Thyroid gland (tissue), 4 donors: Measurements from ENCODE around the gene PTGER4. TPM values are rescaled to one million over a fixed set of nuclear protein-coding genes. Genes with fewer than 3 reads are reported as not detected.
"Not testable (repeated sequence)": the region's sequence is repeated elsewhere in the genome, so short reads cannot be mapped to it uniquely, and the experiment has no call there.

Source experiments
- DNase-seq, 2 donors: peaks; one replicate each; pipeline ENCODE4 v3.0.0-alpha.2; 2019
- H3K27ac ChIP-seq, 3 donors: fragments of 200-600 bp; sonication (generic); 1 replicate in 2 of 3; 2 replicates in 1 of 3; pipeline ENCODE4 v1.5.1; 2016 to 2019; ENCODE audit warnings: mild to moderate bottlenecking in 1 of 3, moderate library complexity in 1 of 3
- H3K27me3 ChIP-seq: fragments of 200-600 bp; sonication (generic); one replicate; pipeline ENCODE4 v1.5.1; 2019
- H3K36me3 ChIP-seq, 2 donors: fragments of 200-600 bp; sonication (generic); one replicate each; pipeline ENCODE4 v1.5.1; 2016 to 2019
- H3K4me1 ChIP-seq, 2 donors: fragments of 200-600 bp; sonication (generic); one replicate each; pipeline ENCODE4 v1.5.1; 2017 to 2019
- H3K4me3 ChIP-seq, 3 donors: fragments of 200-600 bp; sonication (generic); replicated peaks in 1 of 3; 1 replicate in 2 of 3; 2 replicates in 1 of 3; pipeline ENCODE4 v1.5.1; 2016; ENCODE audit warnings: mild to moderate bottlenecking in 1 of 3
- H3K9me3 ChIP-seq: fragments of 200-600 bp; sonication (generic); one replicate; pipeline ENCODE4 v1.5.1; 2017
- CTCF ChIP-seq, 6 experiments: fragments of 200-600 bp in 3 of 6; fragments of 450-650 bp in 3 of 6; sonication (generic) in 3 of 6; IDR thresholded peaks; one replicate each; pipeline ENCODE4 v1.5.1; 2016 to 2019; ENCODE audit warnings: antibody characterized with exemption in 6 of 6, mild to moderate bottlenecking in 2 of 6, inconsistent platforms in 1 of 6, moderate library complexity in 1 of 6
- POLR2A ChIP-seq, 2 donors: fragments of 450-650 bp; IDR thresholded peaks; one replicate each; pipeline ENCODE4 v1.6.1; 2017; ENCODE audit warnings: antibody characterized with exemption in 2 of 2, mild to moderate bottlenecking in 2 of 2, moderate library complexity in 1 of 2
- whole genome bisulfite sequencing, 2 donors: methylation state at CpG; one replicate each; pipeline ENCODE4 v1.1.5; 2017; 5-methylcytosine and 5-hydroxymethylcytosine counted together
- intact Hi-C: fragments of 100-400 bp; cut with DNase I; formaldehyde crosslinking; loops from one replicate; pipeline ENCODE4 v1.15.1; 2023
- total RNA-seq, 4 donors: library from RNA; depleted of rRNA; stranded (reverse); fragments of >200 nt; gene quantifications; one replicate each; pipeline ENCODE4 v1.2.3, GENCODE V29; 2016

The PTGER4 gene
- total RNA-seq, result 10 to 100 TPM; 10.9 to 14.3 (median 12.0) TPM

GRCh38 chr5:40679913-40680681 lies at the start of gene PTGER4:
PTGER4 (plus strand) TSS chr5:40679915; CDS start chr5:40680994, 1,079 bp downstream.
- TF ChIP-seq CTCF (IDR thresholded peaks at IDR 0.05) (no peak), POLR2A (IDR thresholded peaks at IDR 0.05) (peak in 1 of 2 donors; percentile 96)
- no peaks in the 10 kb centered on the region for H3K36me3 ChIP-seq
- peaks cover 4 to 14% of the 10 kb centered on the region in 2 donors for H3K4me1 ChIP-seq
- WGBS, 2 donors, result 2 to 3% methylated on average over 34 to 39 of the region's 44 CpGs
- peak within 1 kb of the TSS; percentile 82 to 97 (median 94) for H3K27ac ChIP-seq
- H3K4me3 ChIP-seq, result peak within 1 kb of the TSS; percentile 51 to 71 (median 64)
- peak; percentile 16 to 29 for DNase-seq
- H3K9me3 ChIP-seq, result no peaks in the 10 kb centered on the region
- intact Hi-C loops, result loop anchor here (10.0 kb wide), 2 partner anchors 965 to 1095 kb away; no protein-coding TSS in a partner anchor
- H3K27me3 ChIP-seq, result no peaks in the 10 kb centered on the region

DNA sequence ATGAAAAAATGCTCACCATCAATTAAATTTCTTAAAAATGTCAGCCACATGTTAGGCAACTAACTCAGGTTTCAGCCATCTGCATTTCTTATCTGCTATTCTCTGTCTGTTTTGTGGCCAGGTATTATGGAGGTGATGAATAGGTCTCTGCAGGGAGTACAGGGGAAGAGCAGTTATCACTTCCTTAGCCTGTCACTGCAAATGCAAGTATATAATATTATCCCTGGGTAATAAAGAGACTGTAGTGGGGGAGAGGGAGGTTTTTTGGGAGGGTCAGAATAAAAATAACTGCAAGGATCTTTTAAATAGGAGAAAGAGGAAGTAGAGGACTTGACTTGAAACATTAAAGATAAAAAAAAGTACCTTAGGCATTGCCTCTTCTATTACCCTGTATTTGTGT lies 49.6 kb upstream of the PTGER4 start:
- TF ChIP-seq CTCF (IDR thresholded peaks at IDR 0.05) (no peak), POLR2A (IDR thresholded peaks at IDR 0.05) (no peak)
- H3K27me3 ChIP-seq, result no peaks in the 10 kb centered on the region
- H3K9me3 ChIP-seq, result no peaks in the 10 kb centered on the region
- intact Hi-C loops, result no loop called here
- H3K4me3 ChIP-seq, result no peak overlapping the region
- H3K4me1 ChIP-seq, result no peaks in the 10 kb centered on the region
- no peak for DNase-seq
- H3K27ac ChIP-seq, result no peak overlapping the region
- H3K36me3 ChIP-seq, result no peaks in the 10 kb centered on the region

GRCh38 chr5:40631236-40631635 lies 48.5 kb upstream of the PTGER4 start:
- Histone ChIP-seq H3K4me3 (no peak overlapping the region), H3K27me3 (no peaks in the 10 kb centered on the region), H3K9me3 (no peaks in the 10 kb centered on the region), H3K4me1 (no peaks in the 10 kb centered on the region), H3K27ac (no peak overlapping the region), H3K36me3 (no peaks in the 10 kb centered on the region)
- 89 to 90% methylated on average over 7 of the region's 7 CpGs for WGBS, 2 donors
- intact Hi-C loops, result no loop called here
- no peak for DNase-seq
- TF ChIP-seq POLR2A (IDR thresholded peaks at IDR 0.05), result no peak
- TF ChIP-seq CTCF (IDR thresholded peaks at IDR 0.05), result no peak

GRCh38 chr5:40634154-40634553 lies 45.6 kb upstream of the PTGER4 start:
- no peak overlapping the region for H3K4me3 ChIP-seq
- H3K36me3 ChIP-seq, result no peaks in the 10 kb centered on the region
- no peak for DNase-seq
- H3K27me3 ChIP-seq, result no peaks in the 10 kb centered on the region
- TF ChIP-seq CTCF (IDR thresholded peaks at IDR 0.05), result no peak
- no peak for TF ChIP-seq POLR2A (IDR thresholded peaks at IDR 0.05)
- no peaks in the 10 kb centered on the region for H3K9me3 ChIP-seq
- 65 to 91% methylated on average over 2 to 3 of the region's 3 CpGs for WGBS, 2 donors
- H3K27ac ChIP-seq, result no peak overlapping the region
- no peaks in the 10 kb centered on the region for H3K4me1 ChIP-seq
- intact Hi-C loops, result no loop called here

GRCh38 chr5:40634593-40634992 lies 45.1 kb upstream of the PTGER4 start:
- Histone ChIP-seq H3K4me3 (no peak overlapping the region), H3K27me3 (no peaks in the 10 kb centered on the region), H3K27ac (no peak overlapping the region), H3K36me3 (no peaks in the 10 kb centered on the region), H3K9me3 (no peaks in the 10 kb centered on the region), H3K4me1 (no peaks in the 10 kb centered on the region)
- intact Hi-C loops, result no loop called here
- WGBS, 2 donors, result 51 to 74% methylated on average over 4 to 7 of the region's 7 CpGs
- TF ChIP-seq CTCF (IDR thresholded peaks at IDR 0.05) (no peak), POLR2A (IDR thresholded peaks at IDR 0.05) (no peak)
- DNase-seq, result no peak

DNA sequence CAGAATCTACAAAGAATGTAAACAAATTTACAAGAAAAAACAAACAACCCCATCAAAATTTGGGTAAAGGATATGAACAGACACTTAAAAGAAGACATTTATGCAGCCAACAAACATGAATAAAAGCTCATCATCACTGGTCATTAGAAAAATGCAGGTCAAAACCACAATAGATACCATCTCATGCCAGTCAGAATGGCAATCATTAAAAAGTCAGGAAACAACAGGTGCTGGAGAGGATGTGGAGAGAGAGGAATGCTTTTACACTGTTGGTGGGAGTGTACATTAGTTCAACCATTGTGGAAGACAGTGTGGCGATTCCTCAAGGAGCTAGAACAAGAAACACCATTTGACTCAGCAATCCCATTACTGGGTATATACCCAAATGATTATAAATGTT lies 40.2 kb upstream of the PTGER4 start:
- H3K27me3 ChIP-seq, H3K4me3 ChIP-seq, H3K27ac ChIP-seq, intact Hi-C loops, DNase-seq, H3K9me3 ChIP-seq, H3K36me3 ChIP-seq, H3K4me1 ChIP-seq: not testable (repeated sequence)
- 90 to 91% methylated on average over 1 of the region's 1 CpG for WGBS, 2 donors
